HG03135 (cell line): Measurements from ENCODE around the gene ZNF367.

ENCODE experiments used
- ATAC-seq: cut with Tn5 transposase; IDR thresholded peaks from one replicate; pipeline ENCODE4 v1.9.1; 2021; ENCODE audit warnings: mild to moderate bottlenecking, moderate library complexity; ENCODE audit not compliant: unreplicated experiment

The ZNF367 gene

DNA sequence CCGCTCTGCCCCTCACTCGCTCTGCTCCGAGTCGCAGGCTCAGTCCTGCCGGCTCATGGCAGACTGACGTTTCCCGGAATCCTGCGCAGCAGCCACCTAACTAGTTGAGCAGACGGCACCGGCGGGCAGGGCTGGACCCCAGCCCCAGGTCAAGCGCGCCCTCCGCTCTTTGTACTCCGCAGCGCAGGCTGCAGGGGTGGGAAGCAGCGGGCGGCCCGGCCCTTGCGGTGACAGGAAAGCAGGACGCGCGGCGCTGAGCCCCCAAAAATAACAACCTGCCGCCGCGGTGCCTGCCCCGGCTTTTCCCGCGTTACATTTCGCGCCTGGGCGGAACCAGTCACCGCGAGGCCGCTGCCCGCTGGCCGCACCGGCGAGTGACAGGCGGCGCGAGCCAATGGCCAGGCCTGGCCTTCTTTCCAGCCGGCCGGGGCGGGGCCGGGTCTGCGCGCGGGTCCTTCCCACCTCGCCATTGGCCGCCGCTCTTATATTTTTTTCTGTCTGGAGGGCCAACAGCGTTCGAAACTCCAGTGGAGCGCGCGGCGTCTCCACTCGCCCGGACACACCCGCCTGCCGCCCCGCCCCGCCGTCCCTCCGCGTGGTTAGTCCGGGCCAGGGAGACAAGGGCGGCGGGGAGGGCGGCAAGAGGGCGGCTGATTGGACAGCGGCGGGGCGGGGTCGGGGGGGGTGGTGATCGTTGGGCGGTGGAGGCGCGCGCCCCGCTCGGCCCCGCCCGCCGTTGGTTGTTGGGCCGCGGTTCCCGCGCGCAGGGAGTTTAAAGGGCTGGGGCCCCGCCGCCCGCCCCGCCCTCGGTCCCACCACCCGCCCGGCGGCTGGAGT is at the start of gene ZNF367:
Gene ZNF367, minus strand, starts transcription at position 288 of the 837 bp plus-strand sequence. CDS start 338 bp downstream, outside the sequence.
- ATAC-seq, result peak; percentile 58

GRCh38 chr9:96467784-96468183 is 49.6 kb upstream of the ZNF367 start:
- ATAC-seq, result no peak

GRCh38 chr9:96464426-96464825 is 46.3 kb upstream of the ZNF367 start:
- no peak for ATAC-seq

GRCh38 chr9:96462541-96462940 is 44.4 kb upstream of the ZNF367 start:
- ATAC-seq, result no peak

DNA sequence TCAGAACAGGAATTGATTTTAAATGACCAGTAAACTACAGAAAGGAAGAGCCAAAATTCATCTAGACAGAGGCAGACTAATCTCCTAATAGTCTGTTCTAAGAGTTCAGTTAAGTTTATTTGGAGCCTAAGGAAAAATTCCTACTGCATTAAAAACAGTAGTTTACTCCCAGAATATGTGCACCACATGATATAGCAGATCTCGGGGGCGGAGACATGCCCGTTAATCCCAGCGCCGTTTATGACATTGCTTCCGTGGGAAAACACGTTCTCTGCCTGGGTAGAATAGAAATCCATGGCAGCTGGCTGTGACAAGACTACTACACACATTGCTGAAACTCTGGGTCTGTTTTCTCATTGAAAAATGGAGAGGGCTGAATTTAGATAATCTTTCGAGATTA is 43.2 kb upstream of the ZNF367 start:
- no peak for ATAC-seq

- no peak for ATAC-seq
Observed at GRCh38 chr9:96460882-96461281, 42.7 kb upstream of the ZNF367 start.

GRCh38 chr9:96460470-96460869 is 42.3 kb upstream of the ZNF367 start:
- no peak for ATAC-seq

- no peak for ATAC-seq
Observed at GRCh38 chr9:96459268-96460007, 41.3 kb upstream of the ZNF367 start.

DNA sequence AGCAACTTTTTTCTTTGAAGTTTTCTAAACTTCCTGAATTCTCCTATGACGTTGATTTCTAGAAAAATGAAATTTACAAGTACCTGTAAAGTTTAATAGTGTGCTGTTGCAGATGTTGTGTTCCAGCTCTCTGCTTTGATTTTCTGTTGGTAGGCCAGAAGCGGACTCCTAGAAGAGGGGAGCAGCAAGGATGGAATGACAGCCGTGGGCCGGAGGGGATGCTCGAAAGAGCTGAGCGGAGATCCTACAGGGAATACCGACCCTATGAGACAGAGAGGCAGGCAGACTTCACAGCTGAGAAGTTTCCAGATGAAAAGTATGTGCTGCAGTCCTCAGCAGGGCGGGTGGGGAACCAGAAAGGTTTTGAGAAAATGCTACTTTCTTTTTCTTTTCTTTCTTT is 40.1 kb upstream of the ZNF367 start:
- no peak for ATAC-seq

DNA sequence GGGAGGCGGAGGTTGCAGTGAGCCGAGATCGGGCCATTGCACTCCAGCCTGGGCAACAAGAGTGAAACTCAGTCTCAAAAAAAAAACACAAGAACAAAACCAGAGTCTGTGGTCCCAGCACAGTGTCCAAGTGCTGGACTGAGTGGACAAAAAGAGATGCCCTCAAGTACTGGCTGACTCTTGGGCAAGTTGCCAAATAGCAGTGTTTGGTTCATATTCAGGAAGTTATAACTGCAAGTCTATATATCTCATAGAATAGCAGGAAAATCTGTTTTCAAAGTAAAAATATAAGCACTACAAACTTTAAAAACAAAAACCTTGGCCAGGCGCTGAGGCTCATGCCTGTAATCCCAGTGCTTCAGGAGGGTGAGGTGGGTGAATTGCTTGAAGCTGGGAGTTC is 39.1 kb upstream of the ZNF367 start:
- ATAC-seq, result no peak

DNA sequence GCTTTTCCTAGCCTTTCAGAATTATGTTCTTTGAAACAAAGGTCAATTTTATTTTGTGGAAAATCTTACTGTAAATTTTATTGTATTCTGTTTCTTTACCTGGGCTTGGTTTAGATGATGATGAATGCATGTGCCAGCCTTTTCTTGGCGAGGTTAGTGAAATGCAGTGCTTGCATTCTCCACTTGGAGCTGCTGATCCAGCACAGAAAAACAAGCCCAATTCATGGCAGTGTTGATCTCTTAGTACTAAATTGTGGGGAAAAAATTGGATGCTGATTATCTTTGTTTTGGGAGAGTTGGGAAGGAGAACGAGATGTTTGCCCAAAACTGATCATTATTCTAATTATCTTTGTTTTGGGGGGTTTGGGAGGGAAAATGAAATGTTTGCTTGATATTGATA is 35.5 kb upstream of the ZNF367 start:
- no peak for ATAC-seq

DNA sequence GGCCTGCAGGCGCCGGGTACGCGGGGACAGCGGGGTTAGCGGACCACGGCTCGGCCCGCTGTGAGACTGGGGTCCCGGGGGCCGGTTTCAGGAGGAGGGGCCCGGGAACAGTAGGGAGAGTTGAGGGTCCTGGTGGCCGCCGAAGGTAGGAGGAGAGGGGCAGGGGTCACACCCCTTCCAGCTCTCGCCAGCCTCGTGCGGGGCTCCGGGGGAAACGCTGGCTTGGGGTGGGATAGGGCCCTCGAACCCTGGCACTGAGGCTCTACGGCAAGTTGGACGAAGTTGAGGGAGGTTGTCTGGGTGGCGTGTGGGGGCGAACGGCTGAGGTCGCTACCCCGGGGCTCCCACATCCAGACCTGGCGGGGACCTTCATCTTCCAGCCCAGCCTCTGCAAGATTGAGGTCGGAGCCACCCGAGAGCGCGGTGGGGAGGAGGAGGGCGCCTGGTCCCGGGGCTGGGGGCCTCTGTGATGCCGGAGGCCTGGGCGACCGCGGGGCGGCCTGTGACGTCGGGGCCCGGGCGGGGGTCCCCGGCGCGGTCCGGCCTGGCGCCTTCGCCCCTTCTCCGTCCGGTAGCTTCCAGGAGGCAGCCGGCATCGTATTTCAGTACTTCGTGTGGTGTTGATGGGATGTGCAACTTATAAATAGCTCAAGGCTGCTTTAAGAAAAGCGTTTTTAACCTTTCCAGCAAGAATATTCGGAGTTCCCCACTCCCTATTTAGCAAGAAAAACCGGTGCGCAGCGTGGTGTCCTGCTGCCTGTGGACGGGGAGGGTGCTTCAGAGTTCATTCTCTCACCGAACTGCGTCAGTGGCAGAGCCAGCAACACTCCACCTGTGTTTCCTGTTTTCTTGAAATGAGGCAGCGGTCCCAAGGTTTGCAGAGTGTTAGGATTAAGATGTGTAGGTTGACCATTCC is 32.7 kb upstream of the ZNF367 start:
- no peak for ATAC-seq

DNA sequence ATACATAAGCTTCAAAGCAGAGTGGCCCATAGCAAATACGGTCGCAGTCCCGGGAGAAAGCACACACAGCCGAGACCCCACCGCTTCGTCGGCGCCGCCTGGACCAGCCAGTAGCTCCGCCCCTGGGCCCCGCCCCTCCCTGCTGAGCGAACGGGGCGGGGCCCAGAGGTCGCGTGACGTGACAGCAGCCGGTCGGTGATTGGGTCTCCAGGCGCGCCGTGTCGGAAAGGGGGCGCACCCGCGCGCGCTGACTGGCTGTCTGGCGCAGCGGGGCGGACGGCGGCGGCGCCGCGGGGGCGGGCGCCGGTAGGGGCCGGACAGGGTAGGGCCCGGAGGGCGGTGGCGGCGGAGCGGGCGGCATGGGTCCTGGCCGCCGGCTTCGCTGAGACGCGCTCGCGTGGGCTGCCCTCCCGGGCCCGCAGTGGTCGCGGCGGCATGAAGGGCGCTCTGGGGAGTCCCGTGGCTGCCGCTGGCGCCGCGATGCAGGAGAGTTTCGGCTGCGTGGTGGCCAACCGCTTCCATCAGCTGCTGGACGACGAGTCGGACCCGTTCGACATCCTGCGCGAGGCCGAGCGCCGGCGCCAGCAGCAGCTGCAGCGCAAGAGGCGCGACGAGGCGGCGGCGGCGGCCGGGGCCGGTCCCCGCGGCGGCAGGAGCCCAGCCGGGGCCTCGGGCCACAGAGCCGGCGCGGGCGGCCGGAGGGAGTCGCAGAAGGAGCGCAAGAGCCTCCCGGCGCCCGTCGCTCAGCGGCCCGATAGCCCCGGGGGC is 31.9 kb upstream of the ZNF367 start, which contains the start of gene HABP4:
Gene HABP4, plus strand, starts transcription at position 325 of the 768 bp plus-strand sequence. Its CDS starts 111 bp downstream, at position 436.
- peak; percentile 95 for ATAC-seq

- peak; percentile 20 for ATAC-seq
Observed at GRCh38 chr9:96449523-96449844, 31.3 kb upstream of the ZNF367 start.

GRCh38 chr9:96448546-96449170 is 30.5 kb upstream of the ZNF367 start:
- no peak for ATAC-seq

- no peak for ATAC-seq
Observed at GRCh38 chr9:96447406-96447805, 29.2 kb upstream of the ZNF367 start.

- ATAC-seq, result no peak
Observed at GRCh38 chr9:96442491-96442890, 24.3 kb upstream of the ZNF367 start.

DNA sequence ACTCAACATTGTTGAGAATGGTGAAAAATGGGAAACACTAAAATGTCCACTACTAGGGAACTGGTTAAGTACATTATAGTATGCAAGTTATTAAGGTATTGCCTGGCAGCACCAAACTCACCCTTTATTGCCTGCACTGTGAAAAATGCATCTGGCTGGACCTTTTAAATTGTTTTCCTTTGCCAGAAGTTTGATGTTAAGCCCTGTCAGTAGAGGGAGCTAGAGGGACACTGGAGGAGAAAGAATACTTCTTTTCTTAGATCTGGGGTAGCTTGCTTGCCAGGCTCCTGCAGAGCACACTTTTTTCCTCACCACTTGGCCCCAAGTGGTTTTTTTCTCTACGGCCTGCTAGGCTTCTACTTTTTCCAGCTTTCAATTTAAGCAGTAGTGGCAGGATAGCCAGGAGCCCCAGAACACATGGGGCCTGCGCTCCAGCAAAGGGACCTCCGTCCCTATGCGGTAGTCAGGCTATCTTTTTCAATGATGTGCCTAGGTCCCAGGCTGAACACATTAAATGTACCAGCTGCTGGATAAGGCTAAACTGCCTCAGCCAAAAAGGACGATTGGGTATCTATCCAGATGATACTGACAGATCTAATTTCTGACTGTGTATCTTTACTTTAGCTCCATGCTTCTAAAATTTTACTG is 23.8 kb upstream of the ZNF367 start:
- no peak for ATAC-seq

DNA sequence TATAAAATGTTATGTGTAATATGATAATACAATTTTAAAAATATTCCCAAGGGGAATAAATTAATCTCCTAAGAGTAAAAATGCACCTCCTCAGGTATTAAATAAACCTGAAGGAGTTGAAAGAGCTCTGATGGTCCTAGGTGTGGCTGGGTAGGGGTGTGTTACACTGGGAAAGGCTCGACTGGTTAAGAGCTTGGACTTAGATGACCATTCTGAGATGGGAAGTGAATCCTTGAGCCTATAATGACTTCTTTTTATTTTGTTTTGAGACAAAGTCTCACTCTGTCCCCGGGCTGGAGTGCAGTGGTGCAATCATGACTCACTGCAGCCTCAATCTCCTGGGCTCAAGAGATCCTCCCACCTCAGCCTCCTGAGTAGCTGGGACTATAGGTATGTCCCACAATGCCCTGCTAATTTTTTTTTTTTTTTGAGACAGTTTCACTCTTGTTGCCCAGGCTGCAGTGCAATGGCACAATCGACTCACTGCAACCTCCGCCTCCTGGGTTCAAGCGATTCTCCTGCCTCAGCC is 22.6 kb upstream of the ZNF367 start:
- no peak for ATAC-seq
